ENCODE data around the gene COG5. TPM values are rescaled to one million over a fixed set of nuclear protein-coding genes. Genes with fewer than 3 reads are reported as not detected.

Gene COG5
- total and polyA plus RNA-seq, 2 experiments from 2014 or later, result 15.4 to 36.5 TPM

DNA sequence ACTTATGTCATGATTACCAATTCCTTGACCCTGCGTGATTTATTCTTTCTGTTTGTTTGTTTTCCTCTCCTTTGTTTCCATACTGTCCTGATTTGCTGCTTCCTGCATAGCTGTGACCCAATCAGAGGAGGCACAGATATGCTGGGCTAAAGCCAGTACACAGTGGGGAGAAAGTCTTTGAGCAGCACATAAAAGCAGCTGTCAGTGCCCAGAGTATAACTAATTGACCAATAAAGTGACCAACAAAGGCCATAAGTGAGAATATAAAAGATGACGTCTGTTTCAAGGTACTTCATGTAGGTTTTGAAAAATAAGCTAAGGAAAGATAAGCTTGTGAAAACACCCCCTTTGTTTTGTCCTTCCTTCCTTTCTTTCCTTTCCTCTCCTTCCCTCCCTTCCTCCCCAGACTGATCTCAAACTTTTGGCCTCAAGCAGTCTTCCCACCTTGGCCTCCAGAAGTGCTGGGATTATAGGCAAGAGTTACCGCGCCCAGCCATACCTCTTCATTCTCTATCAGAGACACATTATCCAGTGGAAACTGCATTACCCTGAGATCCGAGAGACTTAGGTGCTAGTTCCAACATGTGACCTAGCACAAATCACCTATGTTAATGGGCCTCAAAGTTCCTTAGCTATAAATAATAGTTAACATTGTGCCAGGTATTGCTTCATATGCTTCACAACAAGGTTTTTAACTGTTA lies 33.3 kb upstream of the COG5 start (continued):
- no peak for TF ChIP-seq ZNF462 (CRISPR knock-in tag; IDR thresholded peaks at IDR 0.05)
- no peak for TF ChIP-seq JUNB (IDR thresholded peaks at IDR 0.05; ENCODE audit: unreplicated experiment)
- TF ChIP-seq CTCF (conservative IDR thresholded peaks at IDR 0.05; ENCODE audit: low read depth in 2 of 2), result no peak
- TF ChIP-seq EZH2phosphoT487 (IDR thresholded peaks at IDR 0.05; ENCODE audit: unreplicated experiment), result no peak

DNA sequence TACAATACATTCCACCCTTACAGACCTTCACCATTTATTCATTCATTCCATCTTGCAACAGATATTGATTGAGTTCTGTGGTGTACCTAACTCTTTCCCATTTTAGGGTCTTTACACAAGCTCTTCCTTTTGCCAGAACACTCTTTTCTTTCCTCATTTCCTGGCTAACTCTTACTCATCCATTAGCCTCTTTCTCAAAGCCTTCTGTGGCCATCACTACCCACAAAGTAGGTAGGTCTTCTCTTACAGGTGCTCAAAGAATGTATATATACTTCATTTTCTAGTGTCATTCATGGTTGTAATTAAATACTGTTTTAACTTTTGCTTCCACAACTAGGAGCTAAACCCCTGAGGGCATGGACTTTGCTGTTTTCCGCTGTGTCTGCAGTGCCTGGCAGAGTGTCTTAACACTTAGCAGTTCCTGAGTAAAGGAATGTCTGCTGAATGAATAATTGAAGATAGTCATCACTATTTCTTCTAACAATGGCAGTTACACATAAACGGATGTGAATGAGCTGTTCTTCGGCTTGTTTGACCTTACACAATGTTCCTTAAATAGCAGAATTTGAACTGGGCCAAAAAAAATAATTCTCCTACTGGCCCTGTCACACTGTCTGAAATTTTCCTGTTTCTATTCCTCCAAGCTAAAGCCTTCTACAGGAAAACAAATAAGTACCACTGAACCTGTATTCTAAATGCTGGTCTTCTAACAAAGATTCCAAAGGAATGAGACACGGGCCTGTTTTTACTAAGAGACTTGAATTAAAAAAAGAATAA lies 31.4 kb upstream of the COG5 start:
- Histone ChIP-seq H3K27ac (ENCODE audit: low read depth) (no peak overlapping the region), H3K4me3 (no peak overlapping the region), H3K9me2 (ENCODE audit: insufficient read depth) (no peaks in the 10 kb centered on the region), H3K4me1 (ENCODE audit: insufficient read depth) (no peaks in the 10 kb centered on the region), H4K20me1 (replicated peaks; ENCODE audit: insufficient read depth) (no peaks in the 10 kb centered on the region; the same call in 1 of the 2 replicates), H3K4me2 (no peak overlapping the region), H3K36me3 (ENCODE audit: insufficient read depth) (no peaks in the 10 kb centered on the region), H3K27me3 (ENCODE audit: insufficient read depth) (no peaks in the 10 kb centered on the region), H3F3A (replicated peaks; ENCODE audit: low read depth) (no peaks in the 10 kb centered on the region), H3K79me2 (replicated peaks; ENCODE audit: insufficient read depth) (no peaks in the 10 kb centered on the region), H2AFZ (no peak overlapping the region)
- ATAC-seq (no peak), DNase-seq (ENCODE audit: low spot score) (no peak)
- Mint-ChIP-seq H3K4me1 (peaks cover 6% of the 10 kb centered on the region), H3K36me3 (ENCODE audit: low read depth) (no peaks in the 10 kb centered on the region; the same call in 2 of the 3 replicates), H3K9me3 (no peaks in the 10 kb centered on the region), H3K27ac (no peak overlapping the region), H3K27me3 (ENCODE audit: insufficient read depth, low read depth, poor library complexity) (no peaks in the 10 kb centered on the region), H3K4me3 (no peak overlapping the region)
- no peak for TF ChIP-seq CTCF (conservative IDR thresholded peaks at IDR 0.05; ENCODE audit: low read depth in 2 of 2)
- no peak for TF ChIP-seq JUNB (IDR thresholded peaks at IDR 0.05; ENCODE audit: unreplicated experiment)
- no peak for TF ChIP-seq CREB1 (CRISPR knock-in tag; IDR thresholded peaks at IDR 0.05; ENCODE audit: low read depth)
- no peak for TF ChIP-seq STAT1 (IDR thresholded peaks at IDR 0.05; ENCODE audit: unreplicated experiment)
